Pancreas (tissue), 10 donors: ENCODE results near the gene SRP14. TPM values are rescaled to one million over a fixed set of nuclear protein-coding genes. Genes with fewer than 3 reads are reported as not detected.

ENCODE experiments used
- ATAC-seq, 4 donors: fragments of 200-7000 bp; cut with Tn5 transposase; one replicate each; pipeline versions ENCODE4 v1.8.0 to v1.9.1; 2020; ENCODE audit warnings: mild to moderate bottlenecking in 4 of 4, moderate library complexity in 4 of 4
- DNase-seq, 6 donors: peaks; one replicate each; pipeline ENCODE4 v3.0.0-alpha.2; 2020
- FAIRE-seq: peaks from 2 replicates; lab custom pipeline; 2012; peaks lifted over from hg19 to GRCh38; lab: Jason Lieb, UNC
- H3K27ac ChIP-seq, 4 donors: fragments of 200-600 bp; sonication (generic); 1 replicate in 3 of 4; 2 replicates in 1 of 4; pipeline versions ENCODE4 v1.5.0 to v1.8.0; 2020
- H3K27me3 ChIP-seq, 4 donors: fragments of 200-600 bp; one replicate each; pipeline ENCODE4 v1.8.0; 2021
- H3K36me3 ChIP-seq, 3 donors: fragments of 200-600 bp; sonication (generic) in 1 of 3; one replicate each; pipeline versions ENCODE4 v1.5.0 to v1.8.0; 2020 to 2021
- H3K4me1 ChIP-seq, 3 donors: fragments of 200-600 bp; one replicate each; pipeline ENCODE4 v1.8.0; 2021
- H3K4me3 ChIP-seq, 4 donors: fragments of 200-600 bp; sonication (generic) in 2 of 4; one replicate each; pipeline versions ENCODE4 v1.5.0 to v1.8.0; 2020 to 2021
- H3K9me3 ChIP-seq, 4 donors: fragments of 200-600 bp; one replicate each; pipeline ENCODE4 v1.8.0; 2021
- WGBS, 2 donors: extraction: QIAGEN DNeasy Blood & Tissue Kit; methylation state at CpG; one replicate each; pipeline ENCODE4 v1.1.7; 2013; 5-methylcytosine and 5-hydroxymethylcytosine counted together
- intact Hi-C, 3 donors: fragments of 100-400 bp; cut with DNase I; formaldehyde crosslinking; loops; one replicate each; pipeline versions ENCODE4 v1.11.1 to v1.14.2; 2022
- polyA plus RNA-seq, 2 donors: library from polyadenylated mRNA; stranded (reverse); fragments of 200-250 nt; gene quantifications; one replicate each; pipeline ENCODE4 v1.2.3, GENCODE V29; 2013
- total RNA-seq, 6 donors: library from RNA; stranded (reverse); fragmentation: NEBNext Ultra II Directional in 4 of 6; extraction: Animal tissue kit (Norgen Biotek cat#: 25700) in 4 of 6; gene quantifications; one replicate each; pipeline versions ENCODE4 v1.2.1 to v1.2.4, GENCODE V29; 2021 to 2023
- TF ChIP-seq, protein P1 (sequence below), 4 donors: fragments of 200-600 bp; sonication (generic) in 3 of 4; IDR thresholded peaks; one replicate each; pipeline versions ENCODE4 v1.5.0 to v1.8.0; 2021; ENCODE audit warnings: antibody characterized with exemption in 4 of 4
- donor health status: healthy with polysubstance abuse.
- donor health status: DM: no; HTN: no; CAD: no; lungs with moderate emphysema.
- donor health status: DM: no; HTN: no; CAD: no.
- donor health status: control.
- donor health status: control.
- donor health status: Bipolar disorder and iron deficiency.
- donor health status: DM: yes; HTN: yes; CAD: no.
- donor health status: DM: no; HTN: no; CAD: no.
- donor health status: DM: no; HTN: no; CAD: no.
- donor health status: DM: yes; HTN: yes; CAD: no.

Gene SRP14
- total and polyA plus RNA-seq, 8 donors: 42.7 to 198 (median 63.1) TPM

DNA sequence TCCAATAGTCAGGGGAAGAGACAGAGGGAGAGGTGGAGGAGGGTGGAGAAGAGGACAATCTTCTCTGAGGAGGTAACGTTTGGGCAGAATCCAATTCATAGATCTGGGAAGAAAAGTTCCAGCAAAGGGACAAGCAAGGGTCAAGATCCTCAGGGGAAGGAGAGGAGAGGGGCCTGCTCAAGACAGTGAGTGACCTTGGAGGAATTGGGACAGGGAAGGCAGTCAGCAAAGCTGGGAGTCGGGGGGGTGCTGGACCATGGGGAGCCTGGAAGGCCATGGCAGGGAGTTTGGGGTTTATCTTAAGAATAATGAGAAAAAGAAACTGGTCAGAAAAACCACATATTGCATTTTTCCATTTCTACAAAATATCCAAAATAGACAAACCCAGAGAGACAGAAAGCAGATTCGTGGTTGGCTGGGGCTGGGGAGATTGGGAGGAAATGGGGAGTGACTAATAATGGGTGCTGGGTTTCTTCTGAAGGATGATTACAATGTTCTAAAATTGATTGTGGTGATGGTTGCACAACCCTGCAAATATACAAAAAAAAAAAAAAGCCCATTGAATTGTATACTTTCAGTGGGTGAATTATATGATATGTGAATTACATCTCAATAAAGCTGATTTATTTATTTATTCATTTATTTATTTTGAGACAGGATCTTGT lies 19.6 kb upstream of the SRP14 start:
- ATAC-seq (no peak), FAIRE-seq (no peak), DNase-seq (no peak)
- H3K9me3 ChIP-seq: no peaks in the 10 kb centered on the region
- 78 to 96% methylated on average over 3 of the region's 3 CpGs for WGBS, 2 donors
- no peaks in the 10 kb centered on the region for H3K27me3 ChIP-seq
- TF ChIP-seq, protein P1, sequence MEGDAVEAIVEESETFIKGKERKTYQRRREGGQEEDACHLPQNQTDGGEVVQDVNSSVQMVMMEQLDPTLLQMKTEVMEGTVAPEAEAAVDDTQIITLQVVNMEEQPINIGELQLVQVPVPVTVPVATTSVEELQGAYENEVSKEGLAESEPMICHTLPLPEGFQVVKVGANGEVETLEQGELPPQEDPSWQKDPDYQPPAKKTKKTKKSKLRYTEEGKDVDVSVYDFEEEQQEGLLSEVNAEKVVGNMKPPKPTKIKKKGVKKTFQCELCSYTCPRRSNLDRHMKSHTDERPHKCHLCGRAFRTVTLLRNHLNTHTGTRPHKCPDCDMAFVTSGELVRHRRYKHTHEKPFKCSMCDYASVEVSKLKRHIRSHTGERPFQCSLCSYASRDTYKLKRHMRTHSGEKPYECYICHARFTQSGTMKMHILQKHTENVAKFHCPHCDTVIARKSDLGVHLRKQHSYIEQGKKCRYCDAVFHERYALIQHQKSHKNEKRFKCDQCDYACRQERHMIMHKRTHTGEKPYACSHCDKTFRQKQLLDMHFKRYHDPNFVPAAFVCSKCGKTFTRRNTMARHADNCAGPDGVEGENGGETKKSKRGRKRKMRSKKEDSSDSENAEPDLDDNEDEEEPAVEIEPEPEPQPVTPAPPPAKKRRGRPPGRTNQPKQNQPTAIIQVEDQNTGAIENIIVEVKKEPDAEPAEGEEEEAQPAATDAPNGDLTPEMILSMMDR (IDR thresholded peaks at IDR 0.05): no peak
- H3K36me3 ChIP-seq: no peaks in the 10 kb centered on the region
- no peak overlapping the region for H3K4me3 ChIP-seq
- intact Hi-C loops: no loop called here
- H3K4me1 ChIP-seq: peaks cover 16 to 28% (median 25%) of the 10 kb centered on the region in 3 donors
- H3K27ac ChIP-seq: no peak overlapping the region

DNA sequence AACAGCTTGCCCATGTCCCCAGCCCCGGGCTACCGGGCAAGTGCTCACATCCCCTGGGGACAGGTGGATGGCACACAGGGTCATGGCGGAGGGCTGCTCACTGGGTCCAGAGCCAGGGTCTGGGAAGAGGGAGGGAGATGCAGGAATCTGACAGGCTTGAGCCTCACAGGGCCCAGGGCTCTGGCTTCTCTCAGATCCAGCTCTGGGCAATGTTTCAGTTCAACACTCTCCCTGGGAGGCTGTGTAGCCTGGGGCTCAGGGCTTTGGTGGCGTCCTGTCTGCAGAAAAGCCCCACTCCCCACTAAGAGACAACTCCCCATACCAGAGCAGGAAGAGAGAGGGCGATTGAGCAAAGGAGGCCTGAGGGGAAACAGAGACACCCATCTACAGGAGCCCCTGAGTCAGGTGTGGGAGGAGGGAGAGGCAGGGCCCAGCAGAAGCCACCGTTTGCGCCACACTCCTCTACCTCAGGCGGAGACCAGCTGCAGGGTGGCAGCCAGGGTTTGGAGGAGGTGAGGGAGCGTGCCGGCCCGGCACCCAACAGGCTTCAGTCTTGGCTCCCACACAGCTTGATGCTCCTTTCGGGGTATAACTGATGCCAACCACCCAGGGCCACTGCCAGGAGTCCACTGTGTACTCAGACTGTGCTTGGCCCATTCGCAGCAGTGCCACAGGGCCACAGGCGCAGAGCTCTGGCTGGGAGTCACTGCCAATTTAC lies 16.8 kb upstream of the SRP14 start:
- DNase-seq: peak in 5 of 6 donors; percentile 59 to 74 (median 70)

DNA sequence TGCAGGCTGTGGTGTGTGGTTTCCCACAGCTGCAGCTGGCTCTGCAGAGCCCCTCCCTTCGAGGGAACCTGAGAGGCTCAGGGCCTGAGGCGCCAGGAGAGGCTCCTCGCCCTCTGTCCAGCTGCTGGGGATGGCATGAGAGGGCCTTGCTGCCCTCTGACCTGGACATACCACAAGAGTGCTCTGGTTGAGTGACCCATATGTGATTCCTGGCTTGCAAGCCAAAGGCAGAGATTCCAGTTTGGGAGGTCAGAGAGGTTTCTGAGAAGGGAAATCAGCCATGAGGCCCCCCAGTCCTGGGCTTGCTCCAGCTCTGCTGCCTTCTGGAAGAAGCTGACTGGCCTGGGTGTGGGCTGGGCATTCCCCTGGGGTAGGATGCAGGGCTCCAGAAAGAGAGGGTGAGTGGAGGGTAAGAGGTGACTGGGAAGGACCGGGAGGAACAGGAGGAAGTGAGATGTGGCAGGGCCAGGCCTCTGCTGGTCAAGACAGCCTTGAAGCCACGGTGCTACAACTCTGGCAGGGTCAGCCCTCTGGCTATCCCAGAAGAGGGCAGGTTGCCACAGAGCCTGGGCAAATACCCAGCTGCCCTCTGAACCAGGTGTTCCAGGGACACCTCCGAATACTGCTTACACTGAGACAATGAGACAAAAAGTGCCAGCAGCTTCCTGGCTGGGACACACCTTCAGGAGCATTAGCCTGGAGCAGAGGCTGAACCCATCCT lies 16.0 kb upstream of the SRP14 start:
- Histone ChIP-seq H3K27ac (peak overlapping the region; percentile 32 to 77 (median 60)), H3K4me3 (no peak overlapping the region), H3K4me1 (peaks cover 16 to 28% (median 25%) of the 10 kb centered on the region in 3 donors), H3K9me3 (no peaks in the 10 kb centered on the region), H3K27me3 (no peaks in the 10 kb centered on the region), H3K36me3 (no peaks in the 10 kb centered on the region)
- WGBS, 2 donors: 25 to 27% methylated on average over 6 of the region's 6 CpGs
- intact Hi-C loops: no loop called here
- ATAC-seq (peak; percentile 74 to 84 (median 83)), FAIRE-seq (no peak), DNase-seq (peak; percentile 76 to 91 (median 82))
- TF ChIP-seq, protein P1 (IDR thresholded peaks at IDR 0.05): no peak

More for the DNA sequence above, 16.8 kb upstream of the SRP14 start:
- FAIRE-seq (no peak), ATAC-seq (peak; percentile 73 to 82 (median 76))
- Histone ChIP-seq H3K36me3 (no peaks in the 10 kb centered on the region), H3K27ac (peak overlapping the region; percentile 32 to 77 (median 60)), H3K4me1 (peaks cover 16 to 28% (median 25%) of the 10 kb centered on the region in 3 donors), H3K4me3 (no peak overlapping the region), H3K9me3 (no peaks in the 10 kb centered on the region), H3K27me3 (no peaks in the 10 kb centered on the region)
- TF ChIP-seq, protein P1 (IDR thresholded peaks at IDR 0.05): no peak
- WGBS, 2 donors: 46 to 56% methylated on average over 14 of the region's 14 CpGs
- intact Hi-C loops: no loop called here

DNA sequence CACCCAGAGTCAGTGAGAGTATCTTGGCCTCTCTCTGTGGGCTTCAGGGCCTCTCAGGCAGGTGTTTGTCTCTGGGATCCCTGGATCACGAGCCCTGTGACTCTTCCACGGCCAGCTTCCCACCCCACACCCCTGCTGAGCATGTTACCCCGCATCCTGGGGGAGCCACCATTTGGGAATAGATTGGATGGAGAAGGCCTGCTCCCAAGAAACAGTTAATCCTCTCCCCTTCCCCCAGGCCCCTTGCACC lies 15.5 kb upstream of the SRP14 start:
- ATAC-seq: no peak
- Histone ChIP-seq H3K36me3 (no peaks in the 10 kb centered on the region), H3K27me3 (no peaks in the 10 kb centered on the region), H3K4me1 (peaks cover 16 to 28% (median 25%) of the 10 kb centered on the region in 3 donors), H3K4me3 (no peak overlapping the region), H3K27ac (peak overlapping the region in 2 of 4 donors; percentile 63 to 77), H3K9me3 (no peaks in the 10 kb centered on the region)
- FAIRE-seq: no peak
- TF ChIP-seq, protein P1 (IDR thresholded peaks at IDR 0.05): no peak
- 85% methylated on average over 3 of the region's 3 CpGs for WGBS, 2 donors
- peak in 2 of 6 donors; percentile 16 to 65 for DNase-seq
- intact Hi-C loops: no loop called here
